Peyer's patch (tissue), 4 donors: Measurements from ENCODE around the gene KCNB1. TPM values are rescaled to one million over a fixed set of nuclear protein-coding genes. Genes with fewer than 3 reads are reported as not detected.

Experiments
- DNase-seq, 3 donors: peaks; one replicate each; pipeline ENCODE4 v3.0.0-alpha.2; 2017 to 2019
- H3K27ac ChIP-seq, 4 donors: fragments of 200-600 bp; sonication (generic); one replicate each; pipeline ENCODE4 v1.5.1; 2016 to 2019
- H3K27me3 ChIP-seq, 2 donors: fragments of 200-600 bp; sonication (generic); one replicate each; pipeline ENCODE4 v1.5.1; 2019
- H3K36me3 ChIP-seq, 3 donors: fragments of 200-600 bp; sonication (generic); one replicate each; pipeline ENCODE4 v1.5.1; 2016 to 2019
- H3K4me1 ChIP-seq, 4 donors: fragments of 200-600 bp; sonication (generic); one replicate each; pipeline ENCODE4 v1.5.1; 2016 to 2019
- H3K4me3 ChIP-seq, 4 donors: fragments of 200-600 bp; sonication (generic); 1 replicate in 3 of 4; 2 replicates in 1 of 4; pipeline ENCODE4 v1.5.1; 2016 to 2019; ENCODE audit warnings: mild to moderate bottlenecking in 1 of 4
- H3K9me3 ChIP-seq, 4 donors: fragments of 200-600 bp; sonication (generic); one replicate each; pipeline ENCODE4 v1.5.1; 2016 to 2019; ENCODE audit warnings: mild to moderate bottlenecking in 1 of 4
- POLR2A ChIP-seq, 2 donors: fragments of 450-650 bp; IDR thresholded peaks; one replicate each; pipeline ENCODE4 v1.5.1; 2017; ENCODE audit warnings: antibody characterized with exemption in 2 of 2, mild to moderate bottlenecking in 2 of 2, moderate library complexity in 2 of 2
- total RNA-seq, 4 donors: library from RNA; depleted of rRNA; stranded (reverse); fragments of >200 nt; gene quantifications; one replicate each; pipeline ENCODE4 v1.1.0, GENCODE V29; 2016
- TF ChIP-seq, protein P1 (sequence below), 6 experiments: fragments of 450-650 bp in 4 of 6; fragments of 200-600 bp in 2 of 6; sonication (generic) in 1 of 6; IDR thresholded peaks; one replicate each; pipeline ENCODE4 v1.5.1; 2017 to 2019; ENCODE audit warnings: antibody characterized with exemption in 6 of 6, mild to moderate bottlenecking in 3 of 6, moderate library complexity in 1 of 6

KCNB1 gene
- total RNA-seq, 4 donors from 2014 or later = 0.35 to 0.85 (median 0.61) TPM

DNA sequence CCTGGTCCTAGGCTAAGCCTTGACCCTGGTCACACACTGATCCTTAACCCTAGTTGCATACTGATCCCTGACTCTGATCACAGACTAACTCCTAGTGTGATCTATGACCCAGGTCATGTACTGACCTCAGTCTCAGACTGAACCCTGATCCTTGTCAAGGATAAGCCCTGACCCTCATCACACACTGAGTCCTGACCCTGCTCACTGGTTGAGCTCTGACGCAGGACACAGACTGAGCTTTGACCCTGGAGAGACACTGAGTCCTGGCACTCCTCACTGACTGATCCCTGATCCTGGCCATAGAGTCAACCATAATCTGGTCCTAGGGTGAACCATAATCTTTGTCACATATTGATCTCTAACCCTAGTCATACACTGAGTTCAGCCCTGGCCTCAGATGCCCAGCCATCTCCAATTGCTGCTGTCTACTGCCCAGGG is 37.9 kb downstream of the KCNB1 start:
- Histone ChIP-seq H3K4me3 (no peak overlapping the region), H3K4me1 (peaks cover 0 to 4% (median 0%) of the 10 kb centered on the region in 4 donors), H3K27ac (no peak overlapping the region), H3K27me3 (no peaks in the 10 kb centered on the region), H3K9me3 (no peaks in the 10 kb centered on the region), H3K36me3 (no peaks in the 10 kb centered on the region)
- no peak for DNase-seq
- no peak for TF ChIP-seq POLR2A (IDR thresholded peaks at IDR 0.05)
- TF ChIP-seq, protein P1, sequence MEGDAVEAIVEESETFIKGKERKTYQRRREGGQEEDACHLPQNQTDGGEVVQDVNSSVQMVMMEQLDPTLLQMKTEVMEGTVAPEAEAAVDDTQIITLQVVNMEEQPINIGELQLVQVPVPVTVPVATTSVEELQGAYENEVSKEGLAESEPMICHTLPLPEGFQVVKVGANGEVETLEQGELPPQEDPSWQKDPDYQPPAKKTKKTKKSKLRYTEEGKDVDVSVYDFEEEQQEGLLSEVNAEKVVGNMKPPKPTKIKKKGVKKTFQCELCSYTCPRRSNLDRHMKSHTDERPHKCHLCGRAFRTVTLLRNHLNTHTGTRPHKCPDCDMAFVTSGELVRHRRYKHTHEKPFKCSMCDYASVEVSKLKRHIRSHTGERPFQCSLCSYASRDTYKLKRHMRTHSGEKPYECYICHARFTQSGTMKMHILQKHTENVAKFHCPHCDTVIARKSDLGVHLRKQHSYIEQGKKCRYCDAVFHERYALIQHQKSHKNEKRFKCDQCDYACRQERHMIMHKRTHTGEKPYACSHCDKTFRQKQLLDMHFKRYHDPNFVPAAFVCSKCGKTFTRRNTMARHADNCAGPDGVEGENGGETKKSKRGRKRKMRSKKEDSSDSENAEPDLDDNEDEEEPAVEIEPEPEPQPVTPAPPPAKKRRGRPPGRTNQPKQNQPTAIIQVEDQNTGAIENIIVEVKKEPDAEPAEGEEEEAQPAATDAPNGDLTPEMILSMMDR (IDR thresholded peaks at IDR 0.05) = no peak

DNA sequence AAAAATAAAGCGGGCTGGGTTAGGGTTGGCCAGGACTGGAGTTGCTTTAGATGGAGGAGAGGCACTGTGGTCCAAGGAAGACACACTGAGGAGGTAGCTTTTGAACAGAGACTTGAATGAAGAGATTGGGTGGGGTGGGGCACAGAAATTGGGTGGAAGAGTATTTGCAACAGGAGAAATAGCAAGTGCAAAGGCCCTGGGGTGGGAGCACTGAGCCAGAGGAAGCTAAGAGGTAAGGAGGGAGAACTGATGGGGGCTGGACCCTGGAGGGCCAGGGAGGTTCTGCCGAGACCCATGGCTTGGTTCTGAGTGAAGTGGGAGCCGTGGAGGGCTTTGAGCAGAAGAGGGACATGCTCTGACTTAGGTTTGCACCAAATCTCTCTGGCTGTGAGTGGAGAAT is 45.4 kb downstream of the KCNB1 start:
- TF ChIP-seq, protein P1 (IDR thresholded peaks at IDR 0.05) = no peak
- TF ChIP-seq POLR2A (IDR thresholded peaks at IDR 0.05) = no peak
- Histone ChIP-seq H3K9me3 (no peaks in the 10 kb centered on the region), H3K36me3 (no peaks in the 10 kb centered on the region), H3K27ac (no peak overlapping the region), H3K4me1 (no peaks in the 10 kb centered on the region), H3K4me3 (no peak overlapping the region), H3K27me3 (no peaks in the 10 kb centered on the region)
- DNase-seq = no peak

DNA sequence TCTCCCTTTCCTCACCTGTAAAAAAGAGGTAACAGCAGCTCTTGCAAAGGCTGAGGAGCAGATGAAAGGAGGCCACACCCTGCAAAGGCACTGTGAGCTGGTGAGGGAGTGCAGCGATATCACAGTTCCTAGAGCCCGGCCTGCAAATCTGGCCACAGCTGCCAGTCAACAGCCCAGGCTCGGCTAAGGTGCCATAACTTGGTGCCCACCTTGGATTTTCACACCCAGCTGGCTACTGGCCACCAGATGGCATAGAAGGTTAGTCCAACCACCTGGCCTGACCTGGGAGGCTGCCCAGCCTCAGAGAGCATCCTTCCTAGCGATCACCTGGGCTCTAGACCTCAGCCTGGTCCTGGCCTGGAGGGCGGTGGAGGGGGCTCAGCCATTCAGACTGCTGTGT is 46.8 kb downstream of the KCNB1 start:
- Histone ChIP-seq H3K27me3 (no peaks in the 10 kb centered on the region), H3K4me1 (no peaks in the 10 kb centered on the region), H3K27ac (no peak overlapping the region), H3K36me3 (no peaks in the 10 kb centered on the region), H3K9me3 (no peaks in the 10 kb centered on the region), H3K4me3 (no peak overlapping the region)
- DNase-seq = no peak
- TF ChIP-seq, protein P1 (IDR thresholded peaks at IDR 0.05) = peak in 1 of 6 experiments; percentile 2
- no peak for TF ChIP-seq POLR2A (IDR thresholded peaks at IDR 0.05)

DNA sequence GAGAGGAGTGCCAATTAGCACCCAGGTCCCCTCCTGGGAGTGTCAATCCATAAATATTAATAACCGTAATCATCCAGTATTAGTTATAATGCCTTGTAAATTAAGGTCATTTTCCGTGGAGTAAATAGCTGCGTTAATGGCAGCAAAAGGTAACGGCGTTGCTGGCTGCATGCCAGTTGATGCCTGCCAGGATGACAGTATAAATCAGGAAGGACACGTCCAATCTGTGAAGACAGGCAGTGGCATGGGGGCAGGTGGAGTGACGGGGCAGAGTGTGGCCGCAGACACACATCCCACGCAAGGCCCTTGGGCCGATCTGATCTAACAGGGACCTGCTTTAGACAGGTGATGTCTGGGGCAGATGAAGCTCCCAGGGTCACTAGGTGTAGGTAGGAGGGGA is 49.1 kb downstream of the KCNB1 start:
- no peak for TF ChIP-seq POLR2A (IDR thresholded peaks at IDR 0.05)
- TF ChIP-seq, protein P1 (IDR thresholded peaks at IDR 0.05) = no peak
- DNase-seq = no peak
- Histone ChIP-seq H3K27me3 (no peaks in the 10 kb centered on the region), H3K36me3 (no peaks in the 10 kb centered on the region), H3K4me3 (no peak overlapping the region), H3K9me3 (no peaks in the 10 kb centered on the region), H3K4me1 (no peaks in the 10 kb centered on the region), H3K27ac (no peak overlapping the region)

DNA sequence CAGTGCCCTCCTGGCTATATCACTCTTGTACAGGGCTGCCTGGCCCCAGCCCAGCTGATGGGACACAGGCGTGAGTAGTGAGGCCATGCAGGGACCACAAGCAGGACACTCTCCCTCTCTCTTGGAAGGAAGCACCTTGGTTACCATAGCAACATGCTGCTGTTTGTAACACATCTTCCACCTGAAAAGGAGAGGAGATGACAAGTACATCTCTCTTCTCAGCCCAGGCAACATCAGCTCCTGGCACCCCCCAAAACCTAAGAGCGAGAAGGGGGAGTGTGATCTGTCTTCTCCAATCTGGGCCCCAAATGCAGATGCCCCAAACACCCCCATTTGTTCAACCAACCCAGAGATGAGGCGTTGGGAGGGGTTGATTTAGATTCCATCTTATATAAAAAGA is 49.9 kb downstream of the KCNB1 start:
- TF ChIP-seq, protein P1 (IDR thresholded peaks at IDR 0.05) = no peak
- no peak for TF ChIP-seq POLR2A (IDR thresholded peaks at IDR 0.05)
- Histone ChIP-seq H3K9me3 (no peaks in the 10 kb centered on the region), H3K4me3 (no peak overlapping the region), H3K27me3 (no peaks in the 10 kb centered on the region), H3K36me3 (no peaks in the 10 kb centered on the region), H3K27ac (no peak overlapping the region), H3K4me1 (no peaks in the 10 kb centered on the region)
- DNase-seq = no peak

DNA sequence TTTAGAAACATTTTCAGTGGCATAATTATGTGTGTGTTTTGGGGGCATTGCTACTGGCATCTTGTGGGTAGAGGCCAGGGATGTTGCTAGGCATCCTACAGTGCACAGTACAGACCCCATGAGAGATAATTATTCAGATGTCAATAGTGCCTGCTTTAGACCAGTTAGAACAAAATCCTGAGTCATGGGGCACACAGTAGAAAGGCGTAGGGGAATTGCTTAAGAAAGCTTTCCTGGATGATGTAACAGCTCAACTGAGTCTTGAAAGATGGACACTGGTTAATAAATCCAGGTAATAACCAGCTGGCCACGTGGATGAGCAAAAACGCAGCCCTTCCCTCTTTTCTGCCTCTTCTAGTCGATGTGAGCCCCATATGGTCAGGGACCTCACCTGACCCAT is 51.1 kb downstream of the KCNB1 start:
- TF ChIP-seq, protein P1 (IDR thresholded peaks at IDR 0.05) = no peak
- TF ChIP-seq POLR2A (IDR thresholded peaks at IDR 0.05) = no peak
- no peak for DNase-seq
- no peaks in the 10 kb centered on the region for H3K9me3 ChIP-seq
- H3K27me3 ChIP-seq = no peaks in the 10 kb centered on the region
- H3K27ac ChIP-seq = no peak overlapping the region
- no peak overlapping the region for H3K4me3 ChIP-seq
- no peaks in the 10 kb centered on the region for H3K36me3 ChIP-seq
- no peaks in the 10 kb centered on the region for H3K4me1 ChIP-seq
